HepG2 (cell line): ENCODE measurements around the gene CSDE1. TPM values are rescaled to one million over a fixed set of nuclear protein-coding genes. Genes with fewer than 3 reads are reported as not detected.
"Not testable (repeated sequence)": the region's sequence is repeated elsewhere in the genome, so short reads cannot be mapped to it uniquely, and the experiment has no call there.

Experiments used
- ATAC-seq: fragments of 200-7000 bp; cut with Tn5 transposase; 3 replicates; pipeline ENCODE4 v1.9.1; 2020; ENCODE audit warnings: mild to moderate bottlenecking, moderate library complexity
- BruUV-seq: library from RNA; stranded (reverse); fragments of 400-500 nt; replicated peaks from 2 replicates; lab custom pipeline; 2021; lab: Mats Ljungman, UMichigan
- CTCF ChIA-PET: fragments of 300-600 bp; formaldehyde crosslinking; extraction: SDS; loops from one replicate; lab custom pipeline; 2021; ENCODE audit warnings: low total read pairs, inconsistent platforms, low intra/inter-chr PET ratio; lab: Yijun Ruan, JAX
- POLR2A ChIA-PET: fragments of 350-600 bp; sonication (Branson Sonifier 250); formaldehyde crosslinking; loops from one replicate; lab custom pipeline; 2020; ENCODE audit warnings: antibody characterized with exemption, inconsistent platforms; lab: Yijun Ruan, JAX
- DNase-seq: peaks from one replicate; pipeline ENCODE4 v3.0.0-alpha.2; 2015; ENCODE audit warnings: low spot score
- FAIRE-seq: peaks from 3 replicates; lab custom pipeline; 2011; peaks lifted over from hg19 to GRCh38; lab: Jason Lieb, UNC
- H2AFZ ChIP-seq: one replicate; pipeline ENCODE4 v1.6.1; 2011; ENCODE audit warnings: low read length, inconsistent platforms
- H3K27ac ChIP-seq: fragments of 300-600 bp; 3 replicates; pipeline ENCODE4 v1.8.0; 2011; ENCODE audit warnings: mixed run types, mild to moderate bottlenecking, mixed read lengths, low read length, inconsistent platforms; ENCODE audit not compliant: insufficient read depth; ENCODE audit errors: extremely low read length
- H3K27me3 ChIP-seq, 2 experiments: fragments of 200-600 bp in 1 of 2; 2 replicates in 1 of 2; 3 replicates in 1 of 2; pipeline versions ENCODE4 v1.6.0 to v1.8.0; 2011; ENCODE audit warnings: low read length in 2 of 2, mild to moderate bottlenecking in 2 of 2, moderate library complexity in 2 of 2, inconsistent platforms in 1 of 2; ENCODE audit not compliant: insufficient read depth in 2 of 2, control insufficient read depth in 1 of 2
- H3K36me3 ChIP-seq, 2 experiments: fragments of 200-600 bp in 1 of 2; replicated peaks in 1 of 2; 2 replicates in 1 of 2; 3 replicates in 1 of 2; pipeline versions ENCODE4 v1.5.1 to v1.8.0; 2011; ENCODE audit warnings: low read length in 2 of 2, inconsistent platforms in 1 of 2; ENCODE audit not compliant: insufficient read depth in 2 of 2, control insufficient read depth in 1 of 2
- H3K4me1 ChIP-seq: 2 replicates; pipeline ENCODE4 v1.5.1; 2012; ENCODE audit warnings: low read length, inconsistent platforms; ENCODE audit not compliant: insufficient read depth
- H3K4me2 ChIP-seq: 2 replicates; pipeline ENCODE4 v1.6.0; 2011; ENCODE audit warnings: low read depth, low read length, inconsistent platforms
- H3K4me3 ChIP-seq, 3 experiments: fragments of 200-600 bp in 1 of 3; sonication (generic), shearing (Covaris generic) in 1 of 3; replicated peaks in 1 of 3; 2 replicates each; pipeline ENCODE4 v1.5.1; 2011 to 2016; ENCODE audit warnings: low read length in 3 of 3, inconsistent platforms in 2 of 3, low read depth in 2 of 3, mild to moderate bottlenecking in 2 of 3, control low read depth in 1 of 3, mixed read lengths in 1 of 3; ENCODE audit not compliant: insufficient read depth in 1 of 3
- H3K79me2 ChIP-seq: one replicate; pipeline ENCODE4 v1.6.1; 2011; ENCODE audit warnings: low read length, inconsistent platforms; ENCODE audit not compliant: insufficient read depth
- H3K9ac ChIP-seq: 2 replicates; pipeline ENCODE4 v1.6.0; 2011; ENCODE audit warnings: mild to moderate bottlenecking, low read depth, low read length, inconsistent platforms; ENCODE audit not compliant: insufficient read depth
- H3K9me3 ChIP-seq: 2 replicates; pipeline ENCODE4 v1.5.1; 2012; ENCODE audit warnings: mild to moderate bottlenecking, low read length
- H4K20me1 ChIP-seq: 2 replicates; pipeline ENCODE4 v1.6.0; 2011; ENCODE audit warnings: inconsistent platforms, mild to moderate bottlenecking, low read length, moderate library complexity; ENCODE audit not compliant: insufficient read depth
- HCFC1 ChIP-seq: fragments of 150-350 bp; IDR thresholded peaks from 2 replicates; pipeline ENCODE4 v1.6.1; 2014; ENCODE audit warnings: low read depth, low read length
- NAIF1 ChIP-seq: sonication (generic); formaldehyde crosslinking; IDR thresholded peaks from 2 replicates; pipeline ENCODE4 v1.5.0; 2020; ENCODE audit warnings: mild to moderate bottlenecking, missing genetic modification reagents, borderline replicate concordance
- POLR2A ChIP-seq, 2 experiments: IDR thresholded peaks; 2 replicates each; pipeline ENCODE4 v1.6.1; 2011; ENCODE audit warnings: low read depth in 2 of 2, low read length in 2 of 2, mild to moderate bottlenecking in 1 of 2, moderate library complexity in 1 of 2; ENCODE audit not compliant: insufficient read depth in 1 of 2
- RBFOX2 ChIP-seq: fragments of 200-400 bp; formaldehyde crosslinking; IDR thresholded peaks from 2 replicates; pipeline ENCODE4 v1.6.1; 2017; ENCODE audit warnings: low read depth, mild to moderate bottlenecking, low read length
- ZFP1 ChIP-seq: IDR thresholded peaks from 2 replicates; pipeline ENCODE4 v1.6.1; 2016
- WGBS: methylation state at CpG from one replicate; pipeline ENCODE4 v1.1.6; 2017; ENCODE audit warnings: low lambda C conversion rate; 5-methylcytosine and 5-hydroxymethylcytosine counted together
- in situ Hi-C: cut with HindIII; loops from 2 replicates; pipeline ENCODE4 v1.10.0; 2017; ENCODE audit warnings: low pct_unique_long_range_greater_than_20kb; ENCODE audit not compliant: extremely low pct_ligation_motif_present
- intact Hi-C: fragments of 100-400 bp; cut with micrococcal nuclease; formaldehyde crosslinking; loops from one replicate; pipeline ENCODE4 v1.10.0; 2022; ENCODE audit not compliant: unreplicated experiment
- polyA plus RNA-seq, 8 experiments: library from polyadenylated mRNA; depleted of rRNA in 3 of 8; stranded (reverse) in 7 of 8; unstranded in 1 of 8; fragments of >200 nt; fragmentation: Illumina TruSeq in 4 of 8; extraction: Trizol in 4 of 8; gene quantifications; 2 replicates each; pipeline versions ENCODE4 v1.2.1 to v1.2.3, GENCODE V29; 2011 to 2016; ENCODE audit warnings: low read depth in 4 of 8, missing spikeins in 1 of 8, mixed read lengths in 1 of 8; ENCODE audit not compliant: insufficient read depth in 1 of 8
- total RNA-seq, 5 experiments: library from RNA; depleted of rRNA; stranded (reverse); fragments of >200 nt; fragmentation: Illumina TruSeq; extraction: Trizol; gene quantifications; 2 replicates each; pipeline ENCODE4 v1.2.3, GENCODE V29; 2016; ENCODE audit warnings: low read depth in 1 of 5

CSDE1 gene
- total and polyA plus RNA-seq, 2 of the 13 experiments (the other 11 are each of a cell fraction or from before 2014, with no cell fraction given): 150 to 313 TPM

DNA sequence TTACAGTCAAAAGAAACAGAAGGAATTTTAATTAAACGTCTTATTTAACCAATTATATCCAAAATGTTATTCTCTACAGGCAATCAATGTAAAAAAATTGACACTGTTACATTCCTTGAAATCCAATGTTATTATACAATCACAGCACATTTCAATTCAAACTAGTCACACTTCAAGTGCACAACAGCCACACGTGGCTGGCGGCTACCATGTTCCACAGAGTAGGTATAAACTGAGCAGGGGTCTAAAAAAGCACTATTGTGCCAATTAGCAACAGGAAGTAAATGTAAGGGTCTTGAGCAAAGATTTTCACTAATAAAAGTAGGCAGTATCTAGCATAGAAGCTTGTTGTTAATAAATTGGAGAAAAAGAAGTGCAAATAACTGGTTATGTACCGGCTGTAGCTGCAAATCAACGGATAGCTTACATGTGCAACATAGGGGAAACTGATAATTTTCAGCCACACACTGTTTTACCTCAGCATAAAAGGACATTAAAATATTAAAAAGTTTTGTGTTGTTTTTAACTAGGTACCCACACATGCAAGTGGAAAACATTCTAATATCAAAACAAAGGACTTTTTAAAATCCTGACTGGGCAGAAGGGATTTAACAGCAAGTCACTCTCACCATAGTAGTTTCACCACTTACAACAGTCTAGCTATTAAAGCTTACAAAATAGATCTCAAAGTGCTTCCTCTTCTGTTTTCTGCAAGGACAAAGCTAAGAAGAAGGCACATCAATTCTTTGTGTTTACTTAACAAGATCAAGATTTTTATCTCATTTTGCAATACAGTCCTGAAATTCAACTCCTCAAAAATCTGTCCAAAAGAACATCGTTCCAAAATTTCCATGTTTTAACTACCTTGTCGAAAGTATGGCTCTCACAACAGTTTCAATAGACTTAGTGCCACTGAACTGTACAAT, 2.5 kb downstream of the CSDE1 start:
- Histone ChIP-seq H3K9me3 (no peaks in the 10 kb centered on the region), H3K27ac (no peak overlapping the region), H3K4me1 (peaks cover 57% of the 10 kb centered on the region), H3K27me3 (no peaks in the 10 kb centered on the region; a peak in 1 of 5 replicates), H3K4me2 (peak overlapping the region; percentile 72), H3K9ac (peak overlapping the region; percentile 100; the same call in 1 of the 2 replicates), H3K36me3 (peaks cover 0 to under 1% of the 10 kb centered on the region in 2 experiments; a peak in 1 of 5 replicates), H3K79me2 (peaks cover 75% of the 10 kb centered on the region), H2AFZ (no peak overlapping the region), H4K20me1 (peaks cover 70% of the 10 kb centered on the region), H3K4me3 (peak overlapping the region; percentile 85 to 100 (median 99); a peak in 5 of 6 replicates)
- intact Hi-C loops (loop anchor here (5.0 kb wide), 1 partner anchor 38 kb away; the partner anchor contains the start of gene NRAS), in situ Hi-C loops (no loop called here)
- 54% methylated on average over 7 of the region's 7 CpGs for WGBS
- FAIRE-seq (peak; percentile 8), DNase-seq (no peak), ATAC-seq (no peak)
- ChIA-PET POLR2A (interaction anchor here (1.1 to 3.6 kb wide), 2 partner anchors 25 to 35 kb away, joined by 4 to 16 read pairs; partner anchors contain the start of gene SIKE1), CTCF (no interaction called here)
- TF ChIP-seq HCFC1: no peak
- no peak for TF ChIP-seq NAIF1 (CRISPR knock-in tag)
- TF ChIP-seq ZFP1 (CRISPR knock-in tag): no peak
- TF ChIP-seq RBFOX2: peak; percentile 55
- 0 out of 4 replicates have a peak, but pooled peaks of 1 of the 2 experiments have one; percentile 7 for TF ChIP-seq POLR2A (IDR thresholded peaks at IDR 0.05; ENCODE audit: insufficient read depth in 1 of 2, low read depth in 2 of 2, low read length in 2 of 2)
- BruUV-seq: no TSS peak

GRCh38 chr1:114753702-114754101, 4.1 kb downstream of the CSDE1 start:
- POLR2A ChIA-PET, H3K27ac ChIP-seq, ATAC-seq, intact Hi-C loops, CTCF ChIA-PET, H3K4me3 ChIP-seq, FAIRE-seq, H3K9ac ChIP-seq, H3K9me3 ChIP-seq, H3K4me2 ChIP-seq, BruUV-seq, H3K27me3 ChIP-seq, DNase-seq, H2AFZ ChIP-seq: not testable (repeated sequence)
- Histone ChIP-seq H3K36me3 (peaks cover 1 to 16% of the 10 kb centered on the region in 2 experiments; a peak in 3 of 5 replicates), H3K4me1 (peaks cover 54% of the 10 kb centered on the region), H4K20me1 (peaks cover 80% of the 10 kb centered on the region), H3K79me2 (peaks cover 90% of the 10 kb centered on the region)
- TF ChIP-seq RBFOX2: peak; percentile 33; the same call in 1 of the 2 replicates
- in situ Hi-C loops: loop anchor here (5.0 kb wide), 1 partner anchor 36 kb away; the partner anchor contains the start of gene NRAS
- 95% methylated on average over 6 of the region's 6 CpGs for WGBS
